WTC11 (cell line): ENCODE data around the gene MAGOH. TPM values are rescaled to one million over a fixed set of nuclear protein-coding genes. Genes with fewer than 3 reads are reported as not detected.

Source experiments
- ATAC-seq: fragments of 200-7000 bp; cut with Tn5 transposase; 2 replicates; pipeline ENCODE4 v1.10.0; 2021; ENCODE audit warnings: mild to moderate bottlenecking, moderate library complexity
- CTCF ChIA-PET: fragments of 300-600 bp; sonication (Branson Sonifier 250); formaldehyde crosslinking; loops from one replicate; lab custom pipeline; 2021; ENCODE audit warnings: antibody characterized with exemption; lab: Charles Lee
- POLR2A ChIA-PET: fragments of 350-600 bp; sonication (Branson Sonifier 250); formaldehyde crosslinking; loops from one replicate; lab custom pipeline; 2021; ENCODE audit warnings: antibody characterized with exemption; lab: Charles Lee
- DNase-seq: peaks from one replicate; pipeline ENCODE4 v3.0.0; 2021; ENCODE audit warnings: low spot score
- H3K27ac Mint-ChIP-seq: 2 replicates; pipeline ENCODE4 v1.8.0; 2021; ENCODE audit warnings: mixed read lengths
- H3K27me3 Mint-ChIP-seq: 2 replicates; pipeline ENCODE4 v1.8.0; 2021; ENCODE audit warnings: low read depth, mild to moderate bottlenecking, moderate library complexity, mixed read lengths
- H3K36me3 Mint-ChIP-seq: 2 replicates; pipeline ENCODE4 v1.8.0; 2021; ENCODE audit warnings: mixed read lengths
- H3K4me1 Mint-ChIP-seq: 2 replicates; pipeline ENCODE4 v1.8.0; 2022; ENCODE audit warnings: mixed read lengths
- H3K4me3 Mint-ChIP-seq: 2 replicates; pipeline ENCODE4 v1.8.0; 2021; ENCODE audit warnings: mild to moderate bottlenecking, moderate library complexity, mixed read lengths
- H3K9me3 Mint-ChIP-seq: 2 replicates; pipeline ENCODE4 v1.8.0; 2021; ENCODE audit warnings: mixed read lengths
- AR ChIP-seq: fragments of 250-450 bp; sonication (Bioruptor Pico); IDR thresholded peaks from 2 replicates; pipeline ENCODE4 v1.9.0; 2021; ENCODE audit warnings: mild to moderate bottlenecking
- ATF1 ChIP-seq: sonication (generic); formaldehyde crosslinking; IDR thresholded peaks from 2 replicates; pipeline ENCODE4 v1.8.1; 2023; ENCODE audit warnings: mild to moderate bottlenecking, moderate library complexity, missing genetic modification reagents
- ATF3 ChIP-seq: sonication (generic); formaldehyde crosslinking; conservative IDR thresholded peaks from 2 replicates; pipeline ENCODE4 v1.8.1; 2022; ENCODE audit warnings: mild to moderate bottlenecking, missing genetic modification reagents
- ATF6 ChIP-seq: sonication (generic); formaldehyde crosslinking; IDR thresholded peaks from 2 replicates; pipeline ENCODE4 v1.8.1; 2023; ENCODE audit warnings: mild to moderate bottlenecking, missing genetic modification reagents
- E2F1 ChIP-seq: sonication (generic); formaldehyde crosslinking; IDR thresholded peaks from 2 replicates; pipeline ENCODE4 v1.8.0; 2022; ENCODE audit warnings: mild to moderate bottlenecking, missing genetic modification reagents
- EMX1 ChIP-seq: fragments of 250-450 bp; sonication (Bioruptor Pico); IDR thresholded peaks from 2 replicates; pipeline ENCODE4 v1.8.0; 2021; ENCODE audit warnings: mild to moderate bottlenecking
- ESRRA ChIP-seq: sonication (generic); formaldehyde crosslinking; IDR thresholded peaks from 2 replicates; pipeline ENCODE4 v1.8.1; 2022; ENCODE audit warnings: mild to moderate bottlenecking, missing genetic modification reagents, borderline replicate concordance
- FOXP4 ChIP-seq: sonication (generic); formaldehyde crosslinking; IDR thresholded peaks from 2 replicates; pipeline ENCODE4 v1.8.0; 2022; ENCODE audit warnings: mild to moderate bottlenecking, missing genetic modification reagents
- GABPB1 ChIP-seq: sonication (generic); formaldehyde crosslinking; IDR thresholded peaks from 2 replicates; pipeline ENCODE4 v1.8.1; 2023; ENCODE audit warnings: mild to moderate bottlenecking, missing genetic modification reagents
- GTF2I ChIP-seq: fragments of 250-450 bp; sonication (Bioruptor Pico); conservative IDR thresholded peaks from 2 replicates; pipeline ENCODE4 v1.4.0; 2021; ENCODE audit warnings: mild to moderate bottlenecking
- HMGA2 ChIP-seq: fragments of 250-450 bp; sonication (Bioruptor Pico); IDR thresholded peaks from 2 replicates; pipeline ENCODE4 v1.4.0; 2021; ENCODE audit warnings: mild to moderate bottlenecking, moderate library complexity
- KAT7 ChIP-seq: sonication (generic); formaldehyde crosslinking; IDR thresholded peaks from 2 replicates; pipeline ENCODE4 v1.8.1; 2023; ENCODE audit warnings: missing genetic modification reagents, mild to moderate bottlenecking, borderline replicate concordance
- MAX ChIP-seq: sonication (generic); formaldehyde crosslinking; IDR thresholded peaks from 2 replicates; pipeline ENCODE4 v1.8.0; 2022; ENCODE audit warnings: mild to moderate bottlenecking, missing genetic modification reagents
- NR1H2 ChIP-seq: sonication (generic); formaldehyde crosslinking; IDR thresholded peaks from 2 replicates; pipeline ENCODE4 v1.9.0; 2021; ENCODE audit warnings: mild to moderate bottlenecking, moderate library complexity, missing genetic modification reagents
- OVOL2 ChIP-seq: fragments of 250-450 bp; sonication (Bioruptor Pico); IDR thresholded peaks from 2 replicates; pipeline ENCODE4 v1.9.0; 2021; ENCODE audit warnings: mild to moderate bottlenecking, borderline replicate concordance
- RELA ChIP-seq: sonication (generic); formaldehyde crosslinking; IDR thresholded peaks from 2 replicates; pipeline ENCODE4 v1.8.1; 2022; ENCODE audit warnings: missing genetic modification reagents, mild to moderate bottlenecking, borderline replicate concordance
- RORB ChIP-seq: fragments of 250-450 bp; sonication (Bioruptor Pico); IDR thresholded peaks from 2 replicates; pipeline ENCODE4 v1.9.0; 2021; ENCODE audit warnings: mild to moderate bottlenecking
- TEAD1 ChIP-seq: sonication (generic); formaldehyde crosslinking; IDR thresholded peaks from 2 replicates; pipeline ENCODE4 v1.8.0; 2022; ENCODE audit warnings: mild to moderate bottlenecking, missing genetic modification reagents
- USF1 ChIP-seq: sonication (generic); formaldehyde crosslinking; IDR thresholded peaks from 2 replicates; pipeline ENCODE4 v1.8.0; 2022; ENCODE audit warnings: mild to moderate bottlenecking, missing genetic modification reagents
- ZNF232 ChIP-seq: sonication (generic); formaldehyde crosslinking; IDR thresholded peaks from 2 replicates; pipeline ENCODE4 v1.8.0; 2022; ENCODE audit warnings: mild to moderate bottlenecking, missing genetic modification reagents
- total RNA-seq: library from RNA; stranded (reverse); gene quantifications from 3 replicates; pipeline ENCODE4 v1.2.3, GENCODE V29; 2021

The MAGOH gene
- total RNA-seq, 1 experiment from 2014 or later = 57.8 TPM

GRCh38 chr1:53249706-53250105 lies 11.4 kb upstream of the MAGOH start:
- Mint-ChIP-seq H3K27me3 (no peaks in the 10 kb centered on the region), H3K27ac (no peak overlapping the region), H3K36me3 (peaks cover 72% of the 10 kb centered on the region), H3K4me3 (no peak overlapping the region), H3K4me1 (no peaks in the 10 kb centered on the region), H3K9me3 (no peaks in the 10 kb centered on the region)
- CTCF ChIA-PET = no interaction called here
- TF ChIP-seq TEAD1 (CRISPR knock-in tag) (no peak), FOXP4 (CRISPR knock-in tag) (no peak), RELA (CRISPR knock-in tag) (no peak), EMX1 (CRISPR knock-in tag) (no peak), RORB (no peak), NR1H2 (CRISPR knock-in tag) (no peak), HMGA2 (CRISPR knock-in tag) (no peak), GABPB1 (CRISPR knock-in tag) (no peak), ZNF232 (CRISPR knock-in tag) (no peak)
- no peak for DNase-seq
- POLR2A ChIA-PET = no interaction called here
- no peak for ATAC-seq

GRCh38 chr1:53246261-53247134 lies 8.2 kb upstream of the MAGOH start:
- POLR2A ChIA-PET = no interaction called here
- ATAC-seq (no peak), DNase-seq (no peak)
- no peaks in the 10 kb centered on the region for H3K4me1 Mint-ChIP-seq
- CTCF ChIA-PET = no interaction called here
- no peak overlapping the region for H3K27ac Mint-ChIP-seq
- H3K4me3 Mint-ChIP-seq = no peak overlapping the region
- no peak for TF ChIP-seq ESRRA (CRISPR knock-in tag)
- H3K27me3 Mint-ChIP-seq = no peaks in the 10 kb centered on the region; the same call in 1 of the 2 replicates
- peaks cover 54% of the 10 kb centered on the region for H3K36me3 Mint-ChIP-seq
- H3K9me3 Mint-ChIP-seq = no peaks in the 10 kb centered on the region

- peaks cover 33% of the 10 kb centered on the region for H3K36me3 Mint-ChIP-seq
- peak overlapping the region; percentile 12; the same call in 1 of the 2 replicates for H3K27ac Mint-ChIP-seq
- peaks cover 7% of the 10 kb centered on the region for H3K27me3 Mint-ChIP-seq
- DNase-seq = no peak
- H3K4me3 Mint-ChIP-seq = no peak overlapping the region
- POLR2A ChIA-PET = no interaction called here
- CTCF ChIA-PET = no interaction called here
- peaks cover under 1% of the 10 kb centered on the region for H3K4me1 Mint-ChIP-seq
- no peaks in the 10 kb centered on the region for H3K9me3 Mint-ChIP-seq
- ATAC-seq = no peak
- TF ChIP-seq USF1 (no peak), ATF3 (CRISPR knock-in tag) (no peak), MAX (CRISPR knock-in tag) (no peak), E2F1 (CRISPR knock-in tag) (no peak), KAT7 (CRISPR knock-in tag) (no peak), ATF1 (CRISPR knock-in tag) (no peak), OVOL2 (CRISPR knock-in tag) (no peak), ATF6 (CRISPR knock-in tag) (no peak), AR (no peak), EMX1 (CRISPR knock-in tag) (no peak), FOXP4 (CRISPR knock-in tag) (no peak), GTF2I (no peak)
These were observed 5.8 kb upstream of the MAGOH start for GRCh38 chr1:53244141-53244540.
